Osteocyte (in vitro differentiated cells): ENCODE data around the gene NUDT13. TPM values are rescaled to one million over a fixed set of nuclear protein-coding genes. Genes with fewer than 3 reads are reported as not detected.

Source experiments
- DNase-seq: peaks from one replicate; pipeline ENCODE4 v3.0.0; 2021; ENCODE audit warnings: mixed read lengths; ENCODE audit not compliant: unreplicated experiment; ENCODE audit errors: extremely low spot score
- H3K27ac Mint-ChIP-seq: one replicate; pipeline ENCODE4 v1.8.0; 2021; ENCODE audit warnings: mild to moderate bottlenecking, mixed read lengths; ENCODE audit not compliant: unreplicated experiment
- H3K27me3 Mint-ChIP-seq: one replicate; pipeline ENCODE4 v1.8.0; 2021; ENCODE audit warnings: mixed read lengths; ENCODE audit not compliant: unreplicated experiment
- H3K36me3 Mint-ChIP-seq: one replicate; pipeline ENCODE4 v1.8.0; 2021; ENCODE audit warnings: mixed read lengths; ENCODE audit not compliant: unreplicated experiment
- H3K4me1 Mint-ChIP-seq: one replicate; pipeline ENCODE4 v1.8.0; 2021; ENCODE audit warnings: mixed read lengths; ENCODE audit not compliant: unreplicated experiment
- H3K4me3 Mint-ChIP-seq: one replicate; pipeline ENCODE4 v1.8.0; 2021; ENCODE audit warnings: mild to moderate bottlenecking, moderate library complexity, mixed read lengths; ENCODE audit not compliant: unreplicated experiment
- H3K9me3 Mint-ChIP-seq: one replicate; pipeline ENCODE4 v1.8.0; 2021; ENCODE audit warnings: mixed read lengths; ENCODE audit not compliant: unreplicated experiment
- CTCF ChIP-seq: fragments of 200-600 bp; sonication (generic); IDR thresholded peaks from 2 replicates; pipeline ENCODE4 v1.5.0; 2021; ENCODE audit warnings: antibody characterized with exemption, mild to moderate bottlenecking, moderate library complexity
- total RNA-seq: library from RNA; stranded (reverse); gene quantifications from 2 replicates; pipeline ENCODE4 v1.2.1, GENCODE V29; 2021

The NUDT13 gene
- total RNA-seq, 1 donor from 2014 or later: 3.2 TPM

- Mint-ChIP-seq H3K27ac (no peak overlapping the region), H3K4me1 (peaks cover 8% of the 10 kb centered on the region), H3K4me3 (no peak overlapping the region), H3K9me3 (no peaks in the 10 kb centered on the region), H3K36me3 (peaks cover 14% of the 10 kb centered on the region), H3K27me3 (no peaks in the 10 kb centered on the region)
- no peak for DNase-seq
- TF ChIP-seq CTCF: no peak
Measured at GRCh38 chr10:73119457-73119856, 9.2 kb downstream of the NUDT13 start.

- H3K27me3 Mint-ChIP-seq: no peaks in the 10 kb centered on the region
- peaks cover 16% of the 10 kb centered on the region for H3K36me3 Mint-ChIP-seq
- peaks cover 8% of the 10 kb centered on the region for H3K4me1 Mint-ChIP-seq
- H3K27ac Mint-ChIP-seq: no peak overlapping the region
- no peak overlapping the region for H3K4me3 Mint-ChIP-seq
- no peaks in the 10 kb centered on the region for H3K9me3 Mint-ChIP-seq
- TF ChIP-seq CTCF: no peak
- no peak for DNase-seq
Measured at GRCh38 chr10:73119952-73120351, 9.7 kb downstream of the NUDT13 start.

GRCh38 chr10:73126343-73126742 lies 16.1 kb downstream of the NUDT13 start:
- no peaks in the 10 kb centered on the region for H3K27me3 Mint-ChIP-seq
- TF ChIP-seq CTCF: no peak
- no peaks in the 10 kb centered on the region for H3K4me1 Mint-ChIP-seq
- no peak overlapping the region for H3K27ac Mint-ChIP-seq
- H3K4me3 Mint-ChIP-seq: no peak overlapping the region
- peaks cover 37% of the 10 kb centered on the region for H3K36me3 Mint-ChIP-seq
- no peak for DNase-seq
- H3K9me3 Mint-ChIP-seq: no peaks in the 10 kb centered on the region

GRCh38 chr10:73131301-73131700 lies 21.0 kb downstream of the NUDT13 start:
- H3K4me1 Mint-ChIP-seq: peaks cover 2% of the 10 kb centered on the region
- no peak overlapping the region for H3K4me3 Mint-ChIP-seq
- H3K27ac Mint-ChIP-seq: no peak overlapping the region
- DNase-seq: no peak
- no peak for TF ChIP-seq CTCF
- H3K27me3 Mint-ChIP-seq: no peaks in the 10 kb centered on the region
- H3K36me3 Mint-ChIP-seq: peaks cover 52% of the 10 kb centered on the region
- H3K9me3 Mint-ChIP-seq: no peaks in the 10 kb centered on the region

- peaks cover 52% of the 10 kb centered on the region for H3K36me3 Mint-ChIP-seq
- H3K9me3 Mint-ChIP-seq: no peaks in the 10 kb centered on the region
- no peak for TF ChIP-seq CTCF
- H3K27ac Mint-ChIP-seq: no peak overlapping the region
- no peaks in the 10 kb centered on the region for H3K27me3 Mint-ChIP-seq
- H3K4me1 Mint-ChIP-seq: peaks cover 2% of the 10 kb centered on the region
- no peak overlapping the region for H3K4me3 Mint-ChIP-seq
- DNase-seq: no peak
Measured at GRCh38 chr10:73131913-73132686, 21.8 kb downstream of the NUDT13 start.
